Measurements from ENCODE around the gene ULBP1.

The ULBP1 gene

GRCh38 chr6:149967591-149967990 lies 3.8 kb downstream of the ULBP1 start:
- TF ChIP-seq GATA3 (IDR thresholded peaks at IDR 0.05; ENCODE audit: low read depth, low read length), result no peak
- no peak for TF ChIP-seq GATA2 (IDR thresholded peaks at IDR 0.05; ENCODE audit: low read depth, low read length)

DNA sequence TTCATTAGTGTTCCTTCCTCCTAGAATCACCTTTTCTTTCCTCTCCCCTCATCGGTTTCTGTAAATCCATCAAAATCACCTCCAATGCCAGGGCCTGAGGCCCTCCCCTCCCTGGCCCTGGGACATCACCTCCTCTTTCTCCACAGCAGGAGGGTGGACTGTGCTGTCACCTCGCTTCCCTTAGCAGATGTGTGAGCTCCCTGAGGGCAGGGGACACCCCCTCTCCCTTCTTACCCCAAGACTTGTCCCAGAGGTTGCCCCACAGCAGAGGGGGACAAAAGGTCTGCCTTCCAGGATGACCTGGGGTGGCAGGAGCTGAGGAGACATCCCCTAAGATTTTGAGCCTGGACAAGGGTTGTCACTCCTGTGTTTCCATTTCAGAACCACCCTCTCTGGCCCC lies 5.9 kb downstream of the ULBP1 start:
- TF ChIP-seq GATA3 (IDR thresholded peaks at IDR 0.05; ENCODE audit: low read depth, low read length), result no peak
- TF ChIP-seq GATA2 (IDR thresholded peaks at IDR 0.05; ENCODE audit: low read depth, low read length), result no peak

GRCh38 chr6:149974825-149975224 lies 11.1 kb downstream of the ULBP1 start:
- TF ChIP-seq GATA2 (IDR thresholded peaks at IDR 0.05; ENCODE audit: low read depth, low read length) (no peak), GATA3 (IDR thresholded peaks at IDR 0.05; ENCODE audit: low read depth, low read length) (no peak)

DNA sequence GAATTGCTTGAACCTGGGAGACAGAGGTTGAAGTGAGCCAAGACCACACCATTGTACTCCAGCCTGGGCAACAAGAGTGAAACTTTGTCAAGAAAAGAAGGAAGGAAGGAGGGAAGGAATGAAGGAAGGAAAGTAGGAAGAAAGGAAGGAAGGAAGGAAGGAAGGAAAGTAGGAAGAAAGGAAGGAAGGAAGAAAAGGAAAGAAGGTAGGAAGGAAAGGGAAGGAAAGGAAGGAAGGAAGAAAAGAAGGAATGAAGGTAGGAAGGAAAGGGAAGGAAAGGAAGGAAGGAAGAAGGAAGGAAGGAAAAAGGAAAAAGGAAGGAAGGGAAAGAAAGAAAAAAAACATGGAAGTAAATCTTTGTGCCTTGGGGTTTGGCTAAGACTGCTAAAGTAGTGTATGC lies 11.7 kb downstream of the ULBP1 start:
- no peak for TF ChIP-seq GATA3 (IDR thresholded peaks at IDR 0.05; ENCODE audit: low read depth, low read length)
- no peak for TF ChIP-seq GATA2 (IDR thresholded peaks at IDR 0.05; ENCODE audit: low read depth, low read length)

- TF ChIP-seq GATA3 (IDR thresholded peaks at IDR 0.05; ENCODE audit: low read depth, low read length) (no peak), GATA2 (IDR thresholded peaks at IDR 0.05; ENCODE audit: low read depth, low read length) (no peak)
These were observed 13.5 kb downstream of the ULBP1 start for GRCh38 chr6:149977221-149977620.

- TF ChIP-seq GATA3 (IDR thresholded peaks at IDR 0.05; ENCODE audit: low read depth, low read length), result no peak
- no peak for TF ChIP-seq GATA2 (IDR thresholded peaks at IDR 0.05; ENCODE audit: low read depth, low read length)
These were observed 14.9 kb downstream of the ULBP1 start for GRCh38 chr6:149978610-149979009.

DNA sequence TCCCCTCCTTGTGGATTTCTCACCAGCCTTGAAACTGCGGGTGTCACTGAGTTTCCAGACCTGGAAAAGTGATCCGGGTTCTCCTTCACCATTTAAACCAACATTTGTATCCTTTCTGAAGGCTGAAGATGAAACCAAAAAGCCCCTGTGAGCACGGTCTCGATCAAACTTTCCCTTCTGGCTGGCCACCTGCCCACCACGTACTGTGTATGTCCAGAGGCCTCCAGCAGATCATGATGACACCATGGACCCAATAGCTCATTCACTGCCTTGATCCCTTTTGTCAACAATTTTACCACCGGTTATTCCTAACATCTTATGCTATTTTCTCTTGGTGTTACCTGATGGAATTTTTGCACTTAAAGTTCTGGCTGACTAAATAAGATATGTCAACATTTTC lies 15.6 kb downstream of the ULBP1 start:
- TF ChIP-seq GATA3 (IDR thresholded peaks at IDR 0.05; ENCODE audit: low read depth, low read length), result no peak
- TF ChIP-seq GATA2 (IDR thresholded peaks at IDR 0.05; ENCODE audit: low read depth, low read length), result no peak

DNA sequence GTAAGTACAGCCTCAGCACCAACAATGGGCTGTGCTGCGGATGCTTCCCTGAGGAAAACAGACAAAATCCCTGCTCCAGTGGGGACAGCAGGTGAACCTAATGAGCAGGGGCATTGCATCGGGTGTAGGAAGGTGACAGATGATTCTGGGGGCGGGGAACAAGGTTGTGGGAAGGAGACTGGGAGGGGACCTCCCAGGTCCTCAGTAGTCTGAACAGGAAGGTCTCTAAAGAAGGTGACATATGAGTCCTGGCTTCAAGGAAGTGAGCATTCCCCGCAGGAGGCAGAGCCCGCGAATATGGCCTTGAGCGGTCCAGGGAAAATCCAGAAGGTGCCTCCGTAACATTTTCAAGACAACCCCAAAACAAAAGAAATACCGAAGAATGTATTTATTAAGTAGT lies 19.4 kb downstream of the ULBP1 start:
- TF ChIP-seq GATA2 (IDR thresholded peaks at IDR 0.05; ENCODE audit: low read depth, low read length), result no peak
- no peak for TF ChIP-seq GATA3 (IDR thresholded peaks at IDR 0.05; ENCODE audit: low read depth, low read length)

DNA sequence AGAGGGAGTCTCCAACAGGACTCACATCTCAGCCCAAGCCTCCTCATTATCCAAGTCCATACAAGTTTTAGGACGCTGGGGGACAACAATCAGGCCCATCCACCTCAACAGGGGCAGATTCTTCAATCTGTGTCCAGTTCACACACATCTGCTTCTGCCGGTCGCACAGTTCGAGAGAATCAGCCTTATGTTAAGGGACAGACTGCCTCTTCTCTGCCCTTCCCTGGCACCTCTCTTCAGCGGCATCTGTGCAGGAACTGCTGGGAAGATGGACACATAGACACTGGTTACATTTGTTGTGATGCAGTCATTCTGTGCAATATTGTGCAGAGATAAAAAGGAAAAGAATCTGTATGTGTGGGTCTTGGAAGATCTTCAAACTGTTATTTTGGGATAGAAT lies 21.0 kb downstream of the ULBP1 start:
- TF ChIP-seq GATA2 (IDR thresholded peaks at IDR 0.05; ENCODE audit: low read depth, low read length), result no peak
- no peak for TF ChIP-seq GATA3 (IDR thresholded peaks at IDR 0.05; ENCODE audit: low read depth, low read length)

GRCh38 chr6:149985481-149985937 lies 21.8 kb downstream of the ULBP1 start:
- TF ChIP-seq GATA3 (IDR thresholded peaks at IDR 0.05; ENCODE audit: low read depth, low read length), result no peak
- TF ChIP-seq GATA2 (IDR thresholded peaks at IDR 0.05; ENCODE audit: low read depth, low read length), result no peak

GRCh38 chr6:149987602-149988107 lies 23.9 kb downstream of the ULBP1 start:
- TF ChIP-seq GATA2 (IDR thresholded peaks at IDR 0.05; ENCODE audit: low read depth, low read length) (no peak), GATA3 (IDR thresholded peaks at IDR 0.05; ENCODE audit: low read depth, low read length) (no peak)

DNA sequence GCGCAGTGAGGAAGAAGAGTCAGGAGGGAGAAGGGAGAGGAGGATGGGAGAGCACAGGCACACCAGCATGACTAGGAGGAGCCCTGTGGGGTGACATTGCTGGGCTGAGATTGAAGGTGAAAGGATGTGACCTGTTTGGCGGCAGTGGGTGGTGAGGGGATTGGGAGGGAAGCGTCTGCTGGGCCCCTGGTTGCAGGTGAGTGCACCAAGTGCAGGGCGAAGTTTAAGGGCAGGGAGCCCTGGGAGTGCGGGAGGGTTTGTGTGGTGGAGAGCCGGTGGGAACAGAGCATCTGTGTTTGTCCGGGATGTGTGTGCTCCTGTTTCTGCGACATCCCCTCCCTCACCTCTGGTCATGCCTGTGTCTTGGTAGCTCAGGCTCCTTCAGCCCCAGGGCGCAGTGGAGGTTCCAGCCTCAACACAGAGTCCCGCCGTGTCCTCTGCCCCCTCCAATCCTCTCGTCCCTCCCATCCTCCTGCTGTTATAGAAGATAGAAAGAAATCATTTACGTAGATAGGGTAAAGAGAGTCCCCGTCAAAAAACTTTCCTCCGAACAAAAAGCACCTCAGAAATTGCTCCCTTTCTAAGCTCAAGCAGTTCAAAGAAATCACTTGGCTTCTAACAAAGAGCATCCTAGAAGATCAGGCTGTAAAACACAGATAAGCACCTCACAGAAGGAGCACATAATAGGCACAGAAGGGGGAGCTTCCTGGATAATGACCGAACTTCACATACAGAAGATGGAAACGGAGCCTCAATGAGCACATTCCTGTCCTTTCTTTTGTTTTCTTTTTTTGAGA lies 25.0 kb downstream of the ULBP1 start:
- TF ChIP-seq GATA3 (IDR thresholded peaks at IDR 0.05; ENCODE audit: low read depth, low read length) (no peak), GATA2 (IDR thresholded peaks at IDR 0.05; ENCODE audit: low read depth, low read length) (no peak)

GRCh38 chr6:149990212-149990660 lies 26.5 kb downstream of the ULBP1 start:
- TF ChIP-seq GATA2 (IDR thresholded peaks at IDR 0.05; ENCODE audit: low read depth, low read length) (no peak), GATA3 (IDR thresholded peaks at IDR 0.05; ENCODE audit: low read depth, low read length) (no peak)

- TF ChIP-seq GATA2 (IDR thresholded peaks at IDR 0.05; ENCODE audit: low read depth, low read length), result no peak
- no peak for TF ChIP-seq GATA3 (IDR thresholded peaks at IDR 0.05; ENCODE audit: low read depth, low read length)
These were observed 27.1 kb downstream of the ULBP1 start for GRCh38 chr6:149990661-149991471.

All from SH-SY5Y (cell line).